KBM-7 (cell line): ENCODE measurements around the gene FAM185A.
"Not testable (repeated sequence)": the region's sequence is repeated elsewhere in the genome, so short reads cannot be mapped to it uniquely, and the experiment has no call there.

Experiments used
- DNase-seq: peaks from one replicate; pipeline ENCODE4 v3.0.0-alpha.2; 2015
- in situ Hi-C: fragments of 300-500 bp; cut with MboI; formaldehyde crosslinking; loops from 2 replicates; pipeline ENCODE4 v1.14.3; 2020; ENCODE audit warnings: low sequenced_read_pairs, low pct_unique_long_range_greater_than_20kb, mixed read lengths

The FAM185A gene

GRCh38 chr7:102819151-102819550 lies 70.4 kb downstream of the FAM185A start:
- in situ Hi-C loops: no loop called here
- no peak for DNase-seq

GRCh38 chr7:102821994-102822747 lies 73.4 kb downstream of the FAM185A start:
- in situ Hi-C loops: no loop called here
- DNase-seq: no peak

- in situ Hi-C loops: no loop called here
- no peak for DNase-seq
Observed at GRCh38 chr7:102823390-102824119, 74.8 kb downstream of the FAM185A start.

- no peak for DNase-seq
- in situ Hi-C loops: no loop called here
Observed at GRCh38 chr7:102828286-102828685, 79.5 kb downstream of the FAM185A start.

GRCh38 chr7:102829075-102829474 lies 80.3 kb downstream of the FAM185A start:
- in situ Hi-C loops: no loop called here
- DNase-seq: no peak

- DNase-seq: no peak
- in situ Hi-C loops: no loop called here
Observed at GRCh38 chr7:102830197-102830596, 81.4 kb downstream of the FAM185A start.

- in situ Hi-C loops: no loop called here
- DNase-seq: no peak
Observed at GRCh38 chr7:102832674-102833073, 83.9 kb downstream of the FAM185A start.

GRCh38 chr7:102833343-102833742 lies 84.5 kb downstream of the FAM185A start:
- DNase-seq: no peak
- in situ Hi-C loops: no loop called here

- no peak for DNase-seq
- in situ Hi-C loops: no loop called here
Observed at GRCh38 chr7:102834466-102834865, 85.7 kb downstream of the FAM185A start.

- in situ Hi-C loops: no loop called here
- no peak for DNase-seq
Observed at GRCh38 chr7:102834999-102835398, 86.2 kb downstream of the FAM185A start.

GRCh38 chr7:102836191-102836919 lies 87.6 kb downstream of the FAM185A start:
- in situ Hi-C loops: no loop called here
- DNase-seq: no peak

GRCh38 chr7:102836977-102837376 lies 88.2 kb downstream of the FAM185A start:
- in situ Hi-C loops: no loop called here
- DNase-seq: no peak

- no peak for DNase-seq
- in situ Hi-C loops: no loop called here
Observed at GRCh38 chr7:102837802-102838201, 89.0 kb downstream of the FAM185A start.

GRCh38 chr7:102838572-102839101 lies 89.8 kb downstream of the FAM185A start:
- in situ Hi-C loops, DNase-seq: not testable (repeated sequence)

GRCh38 chr7:102840404-102840803 lies 91.6 kb downstream of the FAM185A start:
- in situ Hi-C loops: no loop called here

GRCh38 chr7:102841290-102841689 lies 92.5 kb downstream of the FAM185A start:
- in situ Hi-C loops: no loop called here
- no peak for DNase-seq

More at GRCh38 chr7:102840404-102840803, 91.6 kb downstream of the FAM185A start:
- DNase-seq: no peak

- in situ Hi-C loops: no loop called here
Observed at GRCh38 chr7:102842284-102842683, 93.5 kb downstream of the FAM185A start.

GRCh38 chr7:102843850-102844249 lies 95.1 kb downstream of the FAM185A start:
- DNase-seq: peak; percentile 28
- in situ Hi-C loops: no loop called here

More at GRCh38 chr7:102842284-102842683, 93.5 kb downstream of the FAM185A start:
- DNase-seq: no peak

- DNase-seq: no peak
Observed at GRCh38 chr7:102845346-102845745, 96.5 kb downstream of the FAM185A start.

GRCh38 chr7:102849079-102849478 lies 100.3 kb downstream of the FAM185A start:
- no peak for DNase-seq
- in situ Hi-C loops: no loop called here

More at GRCh38 chr7:102845346-102845745, 96.5 kb downstream of the FAM185A start:
- in situ Hi-C loops: no loop called here
